HG02870 (cell line): ENCODE results near the gene MTMR12.
"Not testable (repeated sequence)": the region's sequence is repeated elsewhere in the genome, so short reads cannot be mapped to it uniquely, and the experiment has no call there.

Experiments
- ATAC-seq: cut with Tn5 transposase; IDR thresholded peaks from one replicate; pipeline ENCODE4 v1.9.1; 2021; ENCODE audit warnings: mild to moderate bottlenecking, moderate library complexity; ENCODE audit not compliant: unreplicated experiment

The MTMR12 gene

GRCh38 chr5:32325062-32325461, 12.3 kb upstream of the MTMR12 start:
- ATAC-seq: peak; percentile 71

DNA sequence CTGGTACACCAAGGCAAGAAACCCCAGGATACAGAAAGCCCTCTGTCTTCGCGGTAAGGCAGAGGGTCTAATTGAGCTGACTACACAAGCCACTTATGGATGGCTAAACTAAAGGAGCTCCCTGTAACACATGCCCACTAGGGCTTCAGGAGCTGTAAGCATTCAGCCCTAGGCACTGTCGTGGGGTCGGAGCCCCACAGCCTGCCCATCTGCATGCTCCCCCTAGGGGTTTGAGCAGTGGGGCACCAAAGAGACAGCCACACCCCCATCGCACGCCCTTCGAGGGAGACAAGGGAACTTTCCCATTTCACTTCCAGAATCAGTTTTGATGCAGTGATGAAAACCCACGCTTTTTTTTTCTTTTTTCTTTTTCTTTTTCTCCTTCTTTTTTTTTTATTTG, 11.0 kb upstream of the MTMR12 start:
- no peak for ATAC-seq

DNA sequence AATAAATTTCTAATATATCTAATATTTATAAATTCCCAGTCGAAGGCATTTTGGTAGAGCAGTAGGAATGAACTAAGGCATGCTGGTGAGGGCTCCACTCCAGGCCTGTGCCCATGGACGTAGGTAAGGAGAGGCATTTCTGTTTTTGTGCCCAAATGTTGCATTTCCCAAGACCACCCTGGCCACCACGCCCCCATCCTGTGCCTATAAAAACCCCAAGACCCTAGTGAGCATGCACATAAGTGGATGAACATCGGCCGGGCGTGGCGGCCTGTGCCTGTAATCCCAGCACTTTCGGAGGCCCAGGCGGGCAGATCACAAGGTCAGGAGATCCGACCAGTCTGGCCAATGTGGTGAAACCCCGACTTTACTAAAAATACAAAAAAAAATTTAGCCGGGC, 10.1 kb upstream of the MTMR12 start:
- ATAC-seq: no peak

DNA sequence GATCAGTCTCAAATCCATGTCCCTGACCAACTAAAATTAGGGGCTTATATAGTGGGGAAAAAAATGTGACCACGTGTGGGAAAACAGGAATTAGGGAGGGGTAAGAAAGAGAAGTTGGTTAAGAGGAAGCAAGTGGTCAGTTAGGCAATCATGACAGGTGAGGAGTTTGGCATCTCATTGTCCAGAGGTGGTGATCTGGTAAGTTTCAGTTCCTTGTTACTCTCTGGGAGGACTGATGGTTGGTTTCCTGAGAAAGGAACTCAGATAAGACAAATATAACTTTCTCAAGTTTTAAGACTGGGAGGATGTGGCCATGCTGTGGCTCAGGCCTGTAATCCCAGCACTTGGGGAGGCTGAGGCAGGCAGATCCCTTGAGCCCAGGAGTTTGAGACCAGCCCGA, 9.0 kb upstream of the MTMR12 start:
- ATAC-seq: not testable (repeated sequence)

- ATAC-seq: no peak
Observed at GRCh38 chr5:32320576-32320975, 7.8 kb upstream of the MTMR12 start.

GRCh38 chr5:32319926-32320543, 7.3 kb upstream of the MTMR12 start:
- no peak for ATAC-seq

GRCh38 chr5:32319392-32319791, 6.7 kb upstream of the MTMR12 start:
- ATAC-seq: no peak

- ATAC-seq: no peak
Observed at GRCh38 chr5:32317041-32317440, 4.3 kb upstream of the MTMR12 start.

- ATAC-seq: no peak
Observed at GRCh38 chr5:32315221-32316014, 2.7 kb upstream of the MTMR12 start.

- no peak for ATAC-seq
Observed at GRCh38 chr5:32314658-32315057, 1.9 kb upstream of the MTMR12 start.

DNA sequence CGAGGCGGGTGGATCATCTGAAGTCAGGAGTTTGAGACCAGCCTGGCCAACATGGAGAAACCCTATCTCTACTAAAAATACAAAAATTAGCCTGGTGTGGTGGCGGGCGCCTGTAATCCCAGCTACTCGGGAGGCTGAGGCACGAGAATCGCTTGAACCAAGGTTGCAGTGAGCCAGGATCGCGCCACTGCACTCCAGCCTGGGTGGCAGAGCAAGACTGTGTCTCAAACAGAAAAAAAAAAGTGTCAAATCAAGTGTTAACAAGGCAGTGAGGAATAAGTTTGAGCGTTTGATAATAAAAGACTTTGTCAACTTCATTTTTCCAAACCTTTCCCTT, 1.4 kb upstream of the MTMR12 start:
- not testable (repeated sequence) for ATAC-seq

DNA sequence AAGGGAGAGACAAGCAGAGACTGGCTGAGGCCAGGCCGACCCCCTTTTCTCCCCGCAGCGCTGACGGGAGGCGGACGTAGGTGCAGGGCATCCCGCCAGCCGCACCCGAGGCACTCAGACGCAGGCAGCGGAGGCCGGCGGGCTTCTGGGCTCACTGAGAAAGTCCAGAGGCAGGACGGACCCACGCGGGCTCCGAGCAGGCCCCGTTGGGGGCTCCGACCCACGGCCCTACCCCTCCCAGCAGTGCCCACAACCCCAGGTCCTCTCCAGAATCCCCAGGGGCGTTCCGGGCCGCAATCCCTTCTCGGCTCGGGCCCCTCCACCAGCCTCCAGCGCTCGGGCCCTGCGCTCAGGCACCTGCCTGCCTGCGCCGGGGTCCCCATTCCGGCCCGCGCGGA, 543 bp downstream of the MTMR12 start:
- peak; percentile 23 for ATAC-seq

GRCh38 chr5:32311404-32312196, 1.1 kb downstream of the MTMR12 start:
- no peak for ATAC-seq

- ATAC-seq: no peak
Observed at GRCh38 chr5:32309761-32310160, 3.0 kb downstream of the MTMR12 start.

DNA sequence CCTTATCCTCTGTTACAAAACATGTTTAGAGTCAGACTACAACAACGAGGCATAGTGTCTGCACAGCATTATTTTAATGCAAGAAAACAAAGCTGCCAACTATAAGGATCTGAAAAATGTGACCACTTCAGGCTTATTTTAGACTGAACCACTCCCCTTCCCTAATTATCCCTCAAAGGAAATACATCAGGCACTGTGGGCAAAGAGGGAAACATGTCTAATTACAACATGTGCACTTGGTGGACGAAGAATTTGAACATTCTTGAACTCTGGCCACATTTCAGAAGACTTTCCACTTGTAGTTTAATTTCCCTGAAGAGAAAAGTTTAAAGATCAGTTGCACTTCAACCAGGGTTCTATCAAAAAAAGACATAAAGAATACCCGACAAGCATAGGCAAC, 3.8 kb downstream of the MTMR12 start:
- ATAC-seq: no peak

DNA sequence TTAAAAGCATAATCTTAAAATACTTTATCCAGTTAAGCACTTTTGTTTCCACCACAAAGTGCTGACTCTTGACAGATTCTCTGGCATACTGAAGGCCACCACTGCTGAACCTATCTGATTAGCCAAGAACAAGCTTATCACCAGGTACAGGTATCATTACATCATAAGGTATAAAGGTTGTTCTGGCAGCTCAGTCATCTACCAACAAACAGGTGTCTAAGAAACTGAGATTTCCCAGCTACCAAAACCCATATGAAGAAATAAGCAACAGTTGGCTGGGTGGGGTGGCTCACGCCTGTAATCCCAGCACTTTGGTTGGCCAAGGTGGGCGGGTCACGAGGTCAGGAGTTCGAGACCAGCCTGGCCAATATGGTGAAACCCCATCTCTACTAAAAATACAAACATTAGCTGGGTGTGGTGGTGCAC, 5.0 kb downstream of the MTMR12 start:
- no peak for ATAC-seq

DNA sequence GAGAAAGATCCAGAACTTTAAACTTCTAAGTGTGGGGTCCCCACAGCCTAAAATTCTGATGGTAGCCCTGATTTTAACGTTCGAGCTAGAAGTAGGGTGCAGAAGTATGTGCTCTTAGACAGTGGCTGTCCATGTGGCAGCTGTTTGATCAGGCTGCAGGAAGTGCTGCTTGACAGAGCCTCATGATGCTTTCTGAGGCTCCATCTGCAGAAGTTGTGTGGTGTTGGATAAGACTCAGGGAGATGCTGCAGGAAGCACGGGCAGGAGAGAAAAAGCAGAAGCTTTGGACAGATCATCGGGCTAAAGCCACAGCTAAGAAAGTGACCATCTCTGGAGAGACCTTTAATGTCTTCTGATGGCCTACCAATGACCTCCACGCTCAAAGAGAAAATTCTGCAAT, 8.1 kb downstream of the MTMR12 start:
- ATAC-seq: no peak

GRCh38 chr5:32303755-32304120, 9.0 kb downstream of the MTMR12 start:
- ATAC-seq: no peak

- no peak for ATAC-seq
Observed at GRCh38 chr5:32302835-32303754, 9.6 kb downstream of the MTMR12 start.

DNA sequence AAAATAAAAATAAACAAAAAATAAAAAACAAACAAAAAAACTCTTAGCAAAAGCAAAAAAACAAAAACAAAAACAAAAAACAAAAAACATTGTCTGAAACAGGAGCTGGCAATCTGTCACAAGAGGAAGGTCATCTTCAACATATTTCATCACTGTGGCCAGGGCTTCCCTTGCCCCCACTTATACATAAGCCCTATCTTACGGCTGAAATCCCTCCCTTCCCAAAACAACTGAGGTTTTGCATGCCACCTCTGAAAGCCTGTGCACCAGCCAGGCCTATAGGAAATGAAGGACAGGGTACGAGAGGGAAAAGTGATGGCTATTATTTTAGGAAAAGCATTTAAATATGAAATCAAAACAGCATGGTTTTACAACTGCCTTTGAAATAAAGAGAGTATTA, 10.8 kb downstream of the MTMR12 start:
- no peak for ATAC-seq
